NCI-H524 (cell line): ENCODE data around the gene SULT1A1.
"Not testable (repeated sequence)": the region's sequence is repeated elsewhere in the genome, so short reads cannot be mapped to it uniquely, and the experiment has no call there.

ENCODE experiments used
- DNase-seq, 2 experiments: peaks; one replicate each; lab custom pipeline; 2025; lab: John Stamatoyannopoulos, UW

SULT1A1 gene

GRCh38 chr16:28608867-28609596 is 812 bp downstream of the SULT1A1 start:
- not testable (repeated sequence) for DNase-seq

GRCh38 chr16:28608496-28608808 is 1.4 kb downstream of the SULT1A1 start:
- not testable (repeated sequence) for DNase-seq

DNA sequence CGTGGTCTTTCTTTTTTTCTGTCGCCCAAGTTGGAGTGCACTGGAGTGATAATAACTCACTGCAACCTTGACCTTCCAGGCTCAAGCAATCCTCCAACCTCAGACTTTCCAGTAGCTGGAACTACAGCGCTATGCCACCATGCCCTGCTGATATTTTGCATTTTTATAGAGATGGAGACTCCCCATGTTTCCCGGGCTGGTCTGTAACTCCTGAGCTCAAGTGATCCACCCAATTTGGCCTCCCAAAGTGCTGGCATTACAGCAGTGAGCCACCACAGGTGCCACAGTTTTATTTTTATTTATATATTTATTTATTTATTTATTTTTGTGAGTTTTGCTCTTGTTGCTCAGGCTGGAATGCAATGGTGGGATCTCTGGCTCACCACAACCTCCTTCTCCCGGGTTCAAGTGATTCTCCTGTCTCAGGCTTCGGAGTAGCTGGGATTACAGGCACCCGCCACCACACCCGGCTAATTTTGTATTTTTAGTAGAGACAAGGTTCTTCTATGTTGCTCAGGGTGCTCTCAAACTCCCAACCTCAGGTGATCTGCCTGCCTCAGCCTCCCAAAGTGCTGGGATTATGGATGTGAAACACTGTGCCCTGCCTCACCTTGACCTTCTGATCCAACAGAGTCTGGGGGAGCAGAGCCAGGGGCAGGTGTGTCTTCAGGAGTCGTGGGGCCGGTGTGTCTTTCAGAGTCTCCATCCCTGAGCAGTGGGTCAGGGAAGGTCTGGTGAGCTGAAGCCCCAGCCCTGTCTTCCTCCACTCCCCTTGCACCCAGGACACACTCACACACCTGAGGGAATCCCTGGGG is 2.0 kb downstream of the SULT1A1 start:
- not testable (repeated sequence) for DNase-seq

- DNase-seq: no peak
These were observed 2.7 kb downstream of the SULT1A1 start for GRCh38 chr16:28607116-28607623.

DNA sequence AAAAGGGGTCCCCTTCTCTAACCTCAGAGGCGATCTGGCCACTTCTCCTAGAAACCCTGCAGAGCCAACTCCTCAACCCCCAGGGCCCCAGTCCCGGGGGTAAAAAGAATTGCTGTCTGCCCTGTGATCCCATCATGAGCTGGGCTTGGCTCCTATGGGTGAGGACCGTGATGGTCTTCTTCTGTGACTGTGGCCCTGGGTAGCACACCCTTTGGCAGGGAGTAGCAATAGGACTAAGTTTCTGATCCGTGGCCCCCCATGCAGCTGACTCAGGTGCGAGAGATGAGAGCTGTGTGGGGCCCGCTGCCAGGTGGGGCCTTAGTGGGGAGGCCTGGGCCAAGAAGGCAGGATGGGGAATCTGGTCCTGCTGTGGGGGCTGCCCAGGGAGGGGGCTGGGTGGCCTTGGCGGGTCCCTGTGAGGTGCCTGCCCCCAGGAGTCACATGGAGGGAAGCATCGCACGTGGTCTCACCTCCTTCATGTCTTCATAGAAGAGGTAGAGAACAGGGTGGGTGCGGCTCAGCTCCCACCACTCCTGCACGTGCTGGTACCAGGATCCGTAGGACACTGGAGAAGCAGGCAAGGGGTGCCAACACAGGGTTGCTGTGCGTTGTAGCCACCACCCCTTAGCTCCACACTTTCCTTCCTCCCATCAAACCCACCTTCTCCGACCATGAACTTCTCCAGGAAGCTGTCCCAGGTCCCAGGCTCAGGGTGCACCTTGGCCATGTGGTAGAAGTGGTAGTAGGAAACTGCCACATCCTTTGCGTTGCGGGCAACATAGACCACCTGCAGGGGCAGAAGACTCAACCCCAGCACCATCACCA is 3.3 kb downstream of the SULT1A1 start:
- DNase-seq: no peak

GRCh38 chr16:28604186-28604565 is 5.7 kb downstream of the SULT1A1 start:
- no peak for DNase-seq

DNA sequence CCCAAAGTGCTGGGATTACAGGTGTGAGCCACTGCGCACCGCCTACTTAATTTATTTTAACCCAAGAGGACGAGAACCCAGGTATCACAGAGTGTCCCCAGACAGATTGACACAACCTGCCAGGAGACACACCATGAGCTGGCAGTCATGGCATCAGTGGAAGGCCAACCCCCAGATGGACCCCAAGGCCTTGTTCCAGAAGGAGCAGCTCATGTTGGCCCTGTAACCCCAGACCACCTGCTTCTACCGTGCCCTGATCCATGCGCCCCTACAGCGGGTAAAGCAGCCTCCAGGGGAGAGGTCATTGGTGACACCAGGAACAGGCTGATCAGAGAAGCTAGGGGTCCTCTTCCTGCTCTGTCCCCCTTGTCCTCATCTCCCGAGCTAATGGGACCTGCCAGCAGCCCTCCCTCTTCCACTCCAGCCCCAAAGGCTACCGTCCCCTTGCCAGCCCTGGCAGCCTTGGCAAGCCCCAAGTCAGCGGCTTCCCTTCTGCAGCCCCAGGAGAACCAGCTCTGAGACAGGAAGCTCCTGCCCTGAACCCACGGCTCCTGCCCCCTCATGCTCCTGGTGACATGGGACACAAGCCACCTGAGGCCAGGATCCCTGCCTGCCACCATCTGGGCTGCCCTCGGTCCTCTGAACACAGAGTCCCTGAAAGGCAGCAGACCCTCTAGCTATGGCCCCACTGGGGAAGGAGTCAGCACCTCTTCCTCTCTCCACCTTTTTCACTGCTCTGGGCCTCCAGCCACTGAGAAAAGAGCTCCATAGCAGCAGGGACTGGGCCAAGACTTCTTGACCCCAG is 6.3 kb downstream of the SULT1A1 start:
- DNase-seq: no peak

- no peak for DNase-seq
These were observed 7.3 kb downstream of the SULT1A1 start for GRCh38 chr16:28602529-28602928.

DNA sequence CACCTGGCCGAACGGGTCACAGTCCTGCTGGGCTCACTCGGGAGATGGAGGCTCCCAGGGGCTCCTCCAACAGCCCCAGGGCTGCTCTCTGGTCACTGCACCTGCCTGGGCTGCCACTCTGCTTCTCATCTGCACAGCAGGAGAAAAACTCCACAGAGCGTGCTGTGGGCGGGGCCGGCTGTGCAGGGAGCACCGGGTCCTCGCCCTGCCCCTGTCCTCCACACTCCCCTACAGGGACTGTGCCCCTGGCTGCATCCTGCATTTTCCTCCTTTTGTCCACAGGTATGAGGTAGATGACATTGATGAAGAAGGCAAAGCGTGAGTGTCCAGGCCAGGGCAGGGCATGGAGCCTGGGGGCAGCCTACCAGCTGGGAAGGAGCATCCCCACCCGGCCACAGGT is 7.8 kb downstream of the SULT1A1 start:
- DNase-seq: not testable (repeated sequence)

DNA sequence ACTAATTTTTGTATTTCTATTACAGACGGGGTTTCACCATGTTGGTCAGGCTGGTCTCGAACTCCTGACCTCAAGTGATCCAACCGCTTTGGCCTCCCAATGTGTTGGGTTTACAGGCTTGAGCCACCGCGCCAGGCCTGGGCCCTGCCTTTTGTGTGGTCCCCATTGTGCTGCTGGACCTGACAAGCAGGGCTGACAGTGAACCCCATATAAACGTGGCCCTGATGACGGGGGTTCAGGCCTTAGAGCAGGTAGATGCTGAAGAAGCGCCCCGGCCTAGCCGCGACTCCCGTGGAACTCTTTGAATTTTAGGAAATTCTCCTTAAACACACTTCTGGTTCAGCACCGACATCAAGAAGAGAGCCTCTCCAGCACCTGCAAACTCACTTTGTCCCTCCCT is 8.3 kb downstream of the SULT1A1 start:
- DNase-seq: not testable (repeated sequence)

- not testable (repeated sequence) for DNase-seq
These were observed 8.9 kb downstream of the SULT1A1 start for GRCh38 chr16:28600965-28601364.

DNA sequence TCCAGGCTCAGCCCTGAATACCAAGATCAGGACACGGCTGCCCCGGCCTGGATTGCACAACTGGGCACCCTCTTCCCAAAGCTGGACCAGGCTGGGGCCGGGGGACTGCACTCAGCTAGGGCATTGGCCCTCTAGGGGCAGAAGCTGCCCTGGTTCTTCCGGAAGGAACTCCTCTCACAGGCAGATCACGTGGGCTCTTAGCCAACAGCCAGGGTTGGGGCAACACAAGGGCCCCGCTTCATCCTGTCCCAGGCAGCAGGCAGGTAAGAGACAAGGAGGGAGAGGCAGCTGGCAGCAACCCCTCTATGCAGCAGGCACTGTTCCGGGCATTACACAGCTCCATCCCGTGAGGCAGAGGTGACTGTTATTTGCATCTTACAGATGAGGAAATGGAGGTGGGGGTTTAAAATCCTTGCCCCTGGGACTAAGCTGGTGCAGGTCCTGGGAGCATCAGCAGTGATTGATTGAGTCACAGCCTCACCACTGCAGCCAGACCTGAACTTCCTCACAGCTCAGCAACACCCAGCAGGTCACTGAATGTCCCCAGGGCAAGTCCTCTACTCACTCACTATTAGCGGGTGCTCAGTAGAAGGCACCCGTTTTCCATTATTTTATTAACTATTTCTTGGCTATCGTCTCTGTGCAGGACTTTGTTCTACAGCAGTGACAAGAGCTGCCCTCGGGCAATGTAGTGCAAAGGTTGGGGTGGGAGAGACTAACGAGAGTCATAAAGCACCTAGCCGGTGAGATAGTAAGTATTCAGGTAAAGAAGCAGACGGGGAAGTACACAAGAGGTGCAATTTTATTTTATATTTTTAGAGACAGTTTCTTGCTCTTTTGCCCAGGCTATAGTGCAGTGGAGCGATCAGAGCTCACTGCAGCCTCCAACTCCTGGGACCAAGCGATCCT is 10.2 kb downstream of the SULT1A1 start:
- DNase-seq: not testable (repeated sequence)

- no peak for DNase-seq
These were observed 12.1 kb downstream of the SULT1A1 start for GRCh38 chr16:28597692-28598261.

- no peak for DNase-seq
These were observed 12.8 kb downstream of the SULT1A1 start, which contains the start of gene SULT1A2 for GRCh38 chr16:28596840-28597691. TSS of gene SULT1A2 (minus strand) at chr16:28597050. CDS start at chr16:28595930, 1,120 bp downstream.

- no peak for DNase-seq
These were observed 13.7 kb downstream of the SULT1A1 start for GRCh38 chr16:28596115-28596630.

DNA sequence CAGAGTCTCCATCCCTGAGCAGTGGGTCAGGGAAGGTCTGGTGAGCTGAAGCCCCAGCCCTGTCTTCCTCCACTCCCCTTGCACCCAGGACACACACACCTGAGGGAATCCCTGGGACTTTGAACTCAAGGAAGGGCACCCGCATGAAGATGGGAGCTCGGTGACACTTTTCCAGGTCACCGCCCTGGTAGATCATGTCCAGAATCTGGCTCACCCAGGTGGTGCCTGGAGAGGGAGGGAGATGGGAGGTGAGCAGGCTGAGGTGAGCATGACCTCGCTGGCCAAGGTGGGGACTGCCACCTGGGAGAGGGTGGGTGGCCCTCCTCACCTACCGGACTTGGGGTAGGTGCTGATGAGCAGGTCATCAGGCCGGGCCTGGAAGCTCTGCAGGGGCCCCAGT is 14.4 kb downstream of the SULT1A1 start:
- DNase-seq: not testable (repeated sequence)

GRCh38 chr16:28592979-28593553 is 16.8 kb downstream of the SULT1A1 start:
- no peak for DNase-seq

DNA sequence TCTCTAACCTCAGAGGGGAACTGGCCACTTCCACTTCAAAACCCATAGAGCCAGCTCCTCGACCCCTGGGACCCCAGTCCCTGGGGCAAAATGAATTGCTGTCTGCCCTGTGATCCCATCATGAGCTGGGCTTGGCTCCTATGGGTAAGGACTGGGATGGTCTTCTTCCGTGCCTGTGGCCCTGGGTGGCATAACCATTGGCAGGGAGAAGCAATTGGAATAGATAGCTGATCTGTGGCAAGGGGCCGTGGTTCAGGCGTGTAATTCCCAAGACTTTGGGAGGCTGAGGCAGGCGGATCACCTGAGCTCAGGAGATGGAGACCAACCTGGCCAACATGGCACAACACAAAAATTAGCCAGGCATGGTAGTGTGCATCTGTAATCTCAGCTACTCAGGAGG is 17.3 kb downstream of the SULT1A1 start:
- DNase-seq: no peak
